Upper lobe of right lung (tissue), 1 donor: ENCODE measurements around the gene FITM1. TPM values are rescaled to one million over a fixed set of nuclear protein-coding genes. Genes with fewer than 3 reads are reported as not detected.

Source experiments
- ATAC-seq: fragments of 200-7000 bp; cut with Tn5 transposase; one replicate; pipeline ENCODE4 v1.9.1; 2020; ENCODE audit warnings: mild to moderate bottlenecking, moderate library complexity
- DNase-seq: peaks from one replicate; pipeline ENCODE4 v3.0.0-alpha.2; 2020
- H3K27ac ChIP-seq: fragments of 200-600 bp; one replicate; pipeline ENCODE4 v1.8.0; 2022
- H3K27me3 ChIP-seq: fragments of 200-600 bp; one replicate; pipeline ENCODE4 v1.8.0; 2022; ENCODE audit warnings: mild to moderate bottlenecking
- H3K36me3 ChIP-seq: fragments of 200-600 bp; one replicate; pipeline ENCODE4 v1.8.0; 2022
- H3K4me1 ChIP-seq: fragments of 200-600 bp; one replicate; pipeline ENCODE4 v1.8.0; 2022
- H3K4me3 ChIP-seq: fragments of 200-600 bp; one replicate; pipeline ENCODE4 v1.8.0; 2022; ENCODE audit warnings: mild to moderate bottlenecking
- H3K9me3 ChIP-seq: fragments of 200-600 bp; one replicate; pipeline ENCODE4 v1.8.0; 2022
- intact Hi-C: fragments of 100-400 bp; cut with DNase I; formaldehyde crosslinking; loops from one replicate; pipeline ENCODE4 v1.11.0; 2022
- total RNA-seq: library from RNA; stranded (reverse); fragmentation: NEBNext Ultra II Directional; extraction: Animal tissue kit (Norgen Biotek cat#: 25700); gene quantifications from one replicate; pipeline ENCODE4 v1.2.1, GENCODE V29; 2021
- TF ChIP-seq, protein P1 (sequence below): fragments of 200-600 bp; IDR thresholded peaks from one replicate; pipeline ENCODE4 v1.8.0; 2022; ENCODE audit warnings: antibody characterized with exemption
- donor health status: DM: no; HTN: yes; CAD: no; lungs with severe emphysema.

FITM1 gene
- total RNA-seq, 1 donor from 2014 or later = 1.1 TPM

DNA sequence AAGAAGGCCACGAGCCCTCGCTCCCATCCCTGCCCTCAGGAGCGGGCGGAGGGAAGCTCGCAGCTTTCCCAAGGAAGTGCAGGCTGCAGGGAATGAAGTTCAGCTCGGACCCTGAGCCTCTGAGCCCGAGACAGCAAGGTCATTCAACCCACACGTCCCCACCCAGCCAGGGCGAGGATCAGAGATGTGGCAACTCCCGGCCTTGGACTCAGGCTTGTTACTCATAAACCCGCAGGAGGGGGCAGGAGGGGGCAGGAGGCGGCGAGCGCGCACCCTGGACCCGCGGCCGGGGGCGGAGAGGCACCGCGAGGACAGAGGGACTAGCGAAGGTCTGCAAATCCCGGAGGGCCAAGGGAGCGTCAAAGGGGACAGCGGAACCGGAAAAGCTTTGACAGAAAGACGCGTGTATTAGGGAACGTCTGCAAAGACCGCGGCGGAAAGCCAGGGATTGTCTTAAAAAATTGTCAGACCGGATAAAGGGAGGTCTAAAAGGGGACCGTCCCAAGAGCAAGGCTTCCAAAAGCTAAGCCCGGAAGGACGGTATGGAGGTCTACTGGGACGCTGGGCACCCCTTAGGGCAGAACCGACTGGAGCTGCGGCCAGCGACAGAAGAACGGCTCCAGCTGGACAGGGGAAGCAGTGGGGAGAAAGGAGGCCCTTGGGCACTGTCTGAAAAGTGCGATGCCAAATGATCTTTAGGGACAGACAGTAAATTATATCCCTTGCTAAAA is 16.5 kb upstream of the FITM1 start:
- Histone ChIP-seq H3K4me1 (peaks cover 18% of the 10 kb centered on the region), H3K36me3 (peaks cover 25% of the 10 kb centered on the region), H3K27ac (peak overlapping the region; percentile 99), H3K4me3 (peak overlapping the region; percentile 73), H3K9me3 (no peaks in the 10 kb centered on the region), H3K27me3 (no peaks in the 10 kb centered on the region)
- DNase-seq = peak; percentile 95
- peak; percentile 67 for ATAC-seq
- TF ChIP-seq, protein P1, sequence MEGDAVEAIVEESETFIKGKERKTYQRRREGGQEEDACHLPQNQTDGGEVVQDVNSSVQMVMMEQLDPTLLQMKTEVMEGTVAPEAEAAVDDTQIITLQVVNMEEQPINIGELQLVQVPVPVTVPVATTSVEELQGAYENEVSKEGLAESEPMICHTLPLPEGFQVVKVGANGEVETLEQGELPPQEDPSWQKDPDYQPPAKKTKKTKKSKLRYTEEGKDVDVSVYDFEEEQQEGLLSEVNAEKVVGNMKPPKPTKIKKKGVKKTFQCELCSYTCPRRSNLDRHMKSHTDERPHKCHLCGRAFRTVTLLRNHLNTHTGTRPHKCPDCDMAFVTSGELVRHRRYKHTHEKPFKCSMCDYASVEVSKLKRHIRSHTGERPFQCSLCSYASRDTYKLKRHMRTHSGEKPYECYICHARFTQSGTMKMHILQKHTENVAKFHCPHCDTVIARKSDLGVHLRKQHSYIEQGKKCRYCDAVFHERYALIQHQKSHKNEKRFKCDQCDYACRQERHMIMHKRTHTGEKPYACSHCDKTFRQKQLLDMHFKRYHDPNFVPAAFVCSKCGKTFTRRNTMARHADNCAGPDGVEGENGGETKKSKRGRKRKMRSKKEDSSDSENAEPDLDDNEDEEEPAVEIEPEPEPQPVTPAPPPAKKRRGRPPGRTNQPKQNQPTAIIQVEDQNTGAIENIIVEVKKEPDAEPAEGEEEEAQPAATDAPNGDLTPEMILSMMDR = no peak
- intact Hi-C loops = no loop called here

DNA sequence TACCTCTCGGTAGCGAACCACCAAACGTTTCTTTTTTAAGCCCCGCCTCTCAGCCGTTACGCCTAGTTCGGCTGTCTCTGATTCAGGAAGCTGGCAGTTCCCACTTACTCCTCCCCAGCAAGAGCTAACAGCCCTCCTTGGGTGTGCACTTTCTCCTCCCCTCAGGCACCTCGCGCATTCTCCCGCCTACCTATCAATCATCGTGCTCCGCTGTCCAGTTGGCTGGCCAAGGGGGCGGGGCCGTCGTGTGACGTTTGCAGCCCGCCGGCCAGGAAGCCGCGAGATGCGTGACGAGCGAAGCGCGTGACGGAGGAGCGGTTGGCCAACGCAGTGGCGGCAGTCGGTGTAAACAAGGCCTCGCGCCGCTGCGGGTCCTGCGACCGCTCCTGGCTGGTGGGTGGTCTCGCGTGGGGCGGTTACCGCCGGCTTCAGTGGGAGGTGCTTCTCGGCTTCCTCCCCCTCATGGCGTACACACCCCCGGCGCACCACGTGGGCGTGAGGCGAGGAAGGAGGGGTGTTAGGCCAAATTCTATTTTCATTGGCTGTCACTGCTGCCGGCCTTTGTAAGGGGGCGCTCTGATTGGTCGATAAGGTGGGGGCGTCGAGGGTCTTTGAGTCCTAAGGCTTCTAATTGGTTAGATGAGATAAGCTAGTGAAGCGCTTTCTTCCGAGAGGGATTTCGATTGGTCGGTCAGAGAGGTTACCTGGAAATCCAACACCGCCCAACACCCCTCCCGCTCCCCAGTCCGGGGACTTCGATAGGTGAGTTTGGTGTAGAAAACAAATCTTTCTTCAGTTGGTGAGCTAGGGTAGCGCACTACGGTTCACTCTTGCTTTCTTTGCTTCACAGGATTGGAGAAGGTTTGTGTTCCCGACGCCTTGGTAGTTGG is 15.7 kb upstream of the FITM1 start, which contains the start of the genes DCAF11 and NRL:
TSS of gene DCAF11 (plus strand) at position 246 of the 890 bp plus-strand sequence. CDS start 818 bp downstream, outside the sequence.
TSS of gene NRL (minus strand) at position 418 of the 890 bp plus-strand sequence. CDS start 32,101 bp downstream, outside the sequence.
- DNase-seq (peak; percentile 99), ATAC-seq (peak; percentile 93)
- Histone ChIP-seq H3K9me3 (no peaks in the 10 kb centered on the region), H3K27ac (peak within 1 kb of the TSS; percentile 99), H3K4me1 (peaks cover 15% of the 10 kb centered on the region), H3K27me3 (no peaks in the 10 kb centered on the region), H3K4me3 (peak within 1 kb of the TSS; percentile 73), H3K36me3 (peaks cover 33% of the 10 kb centered on the region)
- intact Hi-C loops = no loop called here
- TF ChIP-seq, protein P1 = no peak

DNA sequence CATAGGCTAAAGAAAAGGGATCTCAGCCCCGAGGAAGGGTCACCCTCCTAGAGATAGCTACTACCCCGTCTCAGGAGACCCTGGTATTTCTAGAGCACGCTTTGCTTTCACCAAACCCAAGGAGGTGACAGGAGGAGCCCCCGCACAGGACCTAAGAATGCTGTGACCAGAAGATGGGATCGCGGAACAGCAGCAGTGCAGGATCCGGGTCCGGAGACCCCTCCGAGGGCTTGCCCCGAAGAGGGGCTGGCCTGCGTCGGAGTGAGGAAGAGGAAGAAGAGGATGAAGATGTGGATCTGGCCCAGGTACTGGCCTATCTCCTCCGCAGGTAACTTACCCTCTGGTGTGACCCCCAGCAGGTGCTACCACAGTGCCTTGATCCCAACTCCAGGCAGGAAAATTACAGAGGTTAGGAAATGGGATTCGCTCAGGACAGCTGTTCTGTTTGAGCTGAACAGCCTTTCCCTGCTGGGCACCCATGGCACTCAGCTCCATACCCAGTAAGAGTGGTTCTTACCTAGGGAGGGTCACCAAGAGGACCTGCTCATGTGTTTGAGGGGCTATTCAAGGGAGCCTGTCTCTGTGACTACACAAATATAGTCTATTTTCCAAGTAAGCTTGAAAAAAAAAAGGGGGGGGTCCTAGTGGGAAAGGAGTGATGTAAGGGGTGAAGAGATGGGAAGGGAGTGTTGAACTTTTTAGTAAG is 14.9 kb upstream of the FITM1 start:
- H3K36me3 ChIP-seq = peaks cover 41% of the 10 kb centered on the region
- intact Hi-C loops = no loop called here
- ATAC-seq = no peak
- H3K9me3 ChIP-seq = no peaks in the 10 kb centered on the region
- H3K4me1 ChIP-seq = peaks cover 15% of the 10 kb centered on the region
- no peak for DNase-seq
- peak overlapping the region; percentile 99 for H3K27ac ChIP-seq
- peak overlapping the region; percentile 73 for H3K4me3 ChIP-seq
- no peaks in the 10 kb centered on the region for H3K27me3 ChIP-seq
- TF ChIP-seq, protein P1 = no peak

DNA sequence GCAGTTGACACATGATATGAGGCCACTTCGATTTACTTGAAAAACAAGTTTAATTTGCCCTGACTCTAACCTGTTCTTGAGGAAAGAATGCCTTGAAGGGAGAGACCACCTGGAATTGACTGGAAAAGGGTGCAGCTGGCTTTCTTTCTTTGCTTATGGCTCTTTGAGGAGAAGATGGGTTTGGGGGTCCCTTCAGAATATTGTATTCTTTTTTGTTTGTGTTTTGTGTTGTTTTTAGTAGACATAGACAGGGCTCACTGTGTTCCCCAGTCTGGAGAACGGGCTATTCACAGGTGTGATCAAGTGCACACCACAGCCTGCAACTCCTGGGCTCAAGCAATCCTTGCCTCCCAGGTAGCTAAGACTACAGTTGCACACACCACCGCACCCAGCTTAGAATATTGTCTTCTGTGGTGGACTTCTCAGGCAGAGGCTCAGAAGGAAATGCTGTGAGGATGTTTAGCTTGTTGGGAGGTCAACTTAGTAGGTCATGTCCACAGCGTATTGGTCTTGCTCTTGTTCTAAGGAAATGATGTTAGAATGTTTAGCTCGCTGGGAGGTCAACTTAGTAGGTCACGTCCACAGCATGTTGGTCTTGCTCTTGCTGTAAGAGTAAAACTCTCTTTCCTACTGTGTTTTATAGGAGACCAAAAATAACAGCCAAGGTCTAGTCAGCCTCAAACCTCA is 14.2 kb upstream of the FITM1 start:
- TF ChIP-seq, protein P1 = no peak
- DNase-seq = no peak
- H3K27ac ChIP-seq = no peak overlapping the region
- intact Hi-C loops = no loop called here
- H3K9me3 ChIP-seq = no peaks in the 10 kb centered on the region
- H3K4me3 ChIP-seq = peak overlapping the region; percentile 73
- no peak for ATAC-seq
- no peaks in the 10 kb centered on the region for H3K27me3 ChIP-seq
- H3K36me3 ChIP-seq = peaks cover 48% of the 10 kb centered on the region
- peaks cover 15% of the 10 kb centered on the region for H3K4me1 ChIP-seq

DNA sequence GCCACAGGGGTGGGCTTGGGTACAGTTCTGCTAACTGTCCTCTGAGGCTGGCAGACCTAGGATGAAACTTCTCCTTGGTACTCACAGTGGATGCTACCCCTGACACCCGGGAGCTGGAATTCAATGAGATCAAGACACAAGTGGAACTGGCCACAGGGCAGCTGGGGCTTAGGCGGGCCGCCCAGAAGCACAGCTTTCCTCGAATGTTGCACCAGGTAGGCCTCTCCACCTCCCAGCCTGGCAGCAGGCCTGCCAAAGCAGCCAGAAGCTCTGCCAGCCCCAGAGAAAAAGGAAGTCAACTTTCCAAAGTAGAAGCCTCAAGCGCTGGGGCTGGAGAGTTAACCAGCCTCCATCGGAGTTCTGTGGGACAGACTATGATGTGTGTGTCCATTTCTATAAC is 13.3 kb upstream of the FITM1 start:
- Histone ChIP-seq H3K36me3 (peaks cover 57% of the 10 kb centered on the region), H3K4me3 (no peak overlapping the region), H3K9me3 (no peaks in the 10 kb centered on the region), H3K27ac (no peak overlapping the region), H3K4me1 (peaks cover 15% of the 10 kb centered on the region), H3K27me3 (no peaks in the 10 kb centered on the region)
- no peak for DNase-seq
- intact Hi-C loops = no loop called here
- no peak for ATAC-seq
- TF ChIP-seq, protein P1 = no peak
